CD4-positive, alpha-beta T cell (primary cell): ENCODE data around the gene ME1. TPM values are rescaled to one million over a fixed set of nuclear protein-coding genes. Genes with fewer than 3 reads are reported as not detected.

Experiments used
- ATAC-seq: fragments of 200-7000 bp; cut with Tn5 transposase; one replicate; pipeline ENCODE4 v1.10.0; 2022; ENCODE audit warnings: mild to moderate bottlenecking; ENCODE audit not compliant: poor library complexity
- CTCF ChIA-PET: fragments of 350-600 bp; sonication (Branson Sonifier 250); formaldehyde crosslinking; loops from one replicate; lab custom pipeline; 2021; ENCODE audit warnings: antibody characterized with exemption, inconsistent platforms; lab: Charles Lee
- POLR2A ChIA-PET: fragments of 350-600 bp; sonication (Branson Sonifier 250); formaldehyde crosslinking; loops from one replicate; lab custom pipeline; 2021; ENCODE audit warnings: antibody characterized with exemption, inconsistent platforms; lab: Charles Lee
- DNase-seq, 14 experiments: peaks; one replicate each; pipeline ENCODE4 v3.0.0-alpha.2; 2013 to 2020; ENCODE audit warnings: mixed read lengths in 2 of 14
- H3K27ac ChIP-seq, 2 donors: one replicate each; pipeline versions ENCODE4 v1.5.1 to v1.7.0; 2013; ENCODE audit warnings: low read length in 2 of 2, low read depth in 1 of 2, mild to moderate bottlenecking in 1 of 2
- H3K27me3 ChIP-seq, 2 experiments: 1 replicate in 1 of 2; 2 replicates in 1 of 2; pipeline versions ENCODE4 v1.6.1 to v1.7.0; 2013; ENCODE audit warnings: low read length in 2 of 2, control low read depth in 1 of 2, mild to moderate bottlenecking in 1 of 2, moderate library complexity in 1 of 2; ENCODE audit not compliant: insufficient read depth in 2 of 2, control insufficient read depth in 1 of 2
- H3K36me3 ChIP-seq: one replicate; pipeline ENCODE4 v1.6.1; 2013; ENCODE audit warnings: low read length, control low read depth; ENCODE audit not compliant: insufficient read depth
- H3K4me1 ChIP-seq: one replicate; pipeline ENCODE4 v1.6.1; 2013; ENCODE audit warnings: low read length, control low read depth; ENCODE audit not compliant: insufficient read depth
- H3K4me3 ChIP-seq: one replicate; pipeline ENCODE4 v1.5.1; 2013; ENCODE audit warnings: mild to moderate bottlenecking, low read length, moderate library complexity
- H3K9me3 ChIP-seq, 2 experiments: 1 replicate in 1 of 2; 2 replicates in 1 of 2; pipeline versions ENCODE4 v1.6.1 to v1.7.0; 2013; ENCODE audit warnings: low read length in 2 of 2, mild to moderate bottlenecking in 2 of 2, control low read depth in 1 of 2, moderate library complexity in 1 of 2; ENCODE audit not compliant: control insufficient read depth in 1 of 2, insufficient read depth in 1 of 2
- H3K27ac Mint-ChIP-seq: one replicate; pipeline ENCODE4 v1.8.0; 2020; ENCODE audit warnings: mixed read lengths
- H3K27me3 Mint-ChIP-seq: one replicate; pipeline ENCODE4 v1.8.0; 2021; ENCODE audit warnings: mixed read lengths
- H3K36me3 Mint-ChIP-seq: one replicate; pipeline ENCODE4 v1.8.0; 2021; ENCODE audit warnings: low read depth, mixed read lengths
- H3K4me1 Mint-ChIP-seq: one replicate; pipeline ENCODE4 v1.8.0; 2021; ENCODE audit warnings: low read depth, mixed read lengths
- H3K4me3 Mint-ChIP-seq: one replicate; pipeline ENCODE4 v1.8.0; 2020; ENCODE audit warnings: mild to moderate bottlenecking, mixed read lengths
- H3K9me3 Mint-ChIP-seq: one replicate; pipeline ENCODE4 v1.8.0; 2020; ENCODE audit warnings: mixed read lengths
- intact Hi-C, 2 experiments: fragments of 100-400 bp; cut with DNase I in 1 of 2; cut with micrococcal nuclease in 1 of 2; formaldehyde crosslinking; loops; one replicate each; pipeline versions ENCODE4 v1.15.1 to v1.9.0; 2023 to 2025; cut with DNase I, micrococcal nuclease
- total RNA-seq, 174 experiments: library from RNA in 2 of 174; stranded (reverse) in 2 of 174; gene quantifications; one replicate each; pipeline ENCODE4 v1.2.3 and lab custom pipeline; 2021 to 2026
- TF ChIP-seq, protein P1 (sequence below): fragments of 200-600 bp; IDR thresholded peaks from one replicate; pipeline ENCODE4 v1.8.0; 2022; ENCODE audit warnings: antibody characterized with exemption, mild to moderate bottlenecking

ME1 gene
- total RNA-seq, 2 experiments from 2014 or later: not detected

DNA sequence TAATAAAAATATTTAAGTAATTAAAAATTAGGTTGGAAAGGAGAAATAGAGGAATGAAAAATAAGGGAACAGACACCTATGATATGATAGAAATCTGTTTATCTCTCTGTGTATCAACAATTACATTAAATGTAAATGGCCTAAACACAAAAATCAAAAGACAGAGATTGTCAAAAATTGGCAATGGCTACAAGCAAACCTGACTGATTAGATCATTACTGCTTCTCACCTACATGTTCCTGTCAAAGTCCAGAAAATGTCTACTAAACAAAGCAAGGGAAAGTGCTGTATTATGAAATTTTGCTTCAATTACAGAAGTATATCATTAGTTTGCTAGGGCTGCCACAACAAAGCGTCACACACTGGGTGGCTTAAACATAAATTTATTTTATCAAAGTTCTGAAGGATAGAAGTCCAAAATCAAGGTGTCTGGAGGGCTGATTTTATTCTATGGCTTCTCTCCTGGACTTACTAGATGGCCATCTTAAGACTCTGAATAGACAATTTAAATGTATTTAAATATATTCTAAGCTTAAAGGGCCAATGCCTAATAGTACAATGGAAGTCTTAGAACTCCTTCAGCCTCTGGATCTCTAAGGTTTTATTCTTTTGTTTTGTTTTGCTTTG is 6.3 kb downstream of the ME1 start:
- no peak for DNase-seq
- TF ChIP-seq, protein P1, sequence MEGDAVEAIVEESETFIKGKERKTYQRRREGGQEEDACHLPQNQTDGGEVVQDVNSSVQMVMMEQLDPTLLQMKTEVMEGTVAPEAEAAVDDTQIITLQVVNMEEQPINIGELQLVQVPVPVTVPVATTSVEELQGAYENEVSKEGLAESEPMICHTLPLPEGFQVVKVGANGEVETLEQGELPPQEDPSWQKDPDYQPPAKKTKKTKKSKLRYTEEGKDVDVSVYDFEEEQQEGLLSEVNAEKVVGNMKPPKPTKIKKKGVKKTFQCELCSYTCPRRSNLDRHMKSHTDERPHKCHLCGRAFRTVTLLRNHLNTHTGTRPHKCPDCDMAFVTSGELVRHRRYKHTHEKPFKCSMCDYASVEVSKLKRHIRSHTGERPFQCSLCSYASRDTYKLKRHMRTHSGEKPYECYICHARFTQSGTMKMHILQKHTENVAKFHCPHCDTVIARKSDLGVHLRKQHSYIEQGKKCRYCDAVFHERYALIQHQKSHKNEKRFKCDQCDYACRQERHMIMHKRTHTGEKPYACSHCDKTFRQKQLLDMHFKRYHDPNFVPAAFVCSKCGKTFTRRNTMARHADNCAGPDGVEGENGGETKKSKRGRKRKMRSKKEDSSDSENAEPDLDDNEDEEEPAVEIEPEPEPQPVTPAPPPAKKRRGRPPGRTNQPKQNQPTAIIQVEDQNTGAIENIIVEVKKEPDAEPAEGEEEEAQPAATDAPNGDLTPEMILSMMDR: no peak
- H3K27me3 ChIP-seq: peaks cover 0 to 4% of the 10 kb centered on the region in 2 experiments
- H3K27ac ChIP-seq: no peak overlapping the region
- intact Hi-C loops: no loop called here
- H3K4me1 Mint-ChIP-seq: no peaks in the 10 kb centered on the region
- ChIA-PET CTCF (no interaction called here), POLR2A (no interaction called here)
- H3K27ac Mint-ChIP-seq: no peak overlapping the region
- ATAC-seq: no peak
- no peaks in the 10 kb centered on the region for H3K36me3 ChIP-seq
- H3K27me3 Mint-ChIP-seq: peaks cover 24% of the 10 kb centered on the region
- peaks cover 0 to 4% of the 10 kb centered on the region in 2 experiments for H3K9me3 ChIP-seq
- peaks cover 8% of the 10 kb centered on the region for H3K9me3 Mint-ChIP-seq
- no peak overlapping the region for H3K4me3 ChIP-seq
- H3K4me1 ChIP-seq: no peaks in the 10 kb centered on the region
- no peak overlapping the region for H3K4me3 Mint-ChIP-seq
- H3K36me3 Mint-ChIP-seq: no peaks in the 10 kb centered on the region

DNA sequence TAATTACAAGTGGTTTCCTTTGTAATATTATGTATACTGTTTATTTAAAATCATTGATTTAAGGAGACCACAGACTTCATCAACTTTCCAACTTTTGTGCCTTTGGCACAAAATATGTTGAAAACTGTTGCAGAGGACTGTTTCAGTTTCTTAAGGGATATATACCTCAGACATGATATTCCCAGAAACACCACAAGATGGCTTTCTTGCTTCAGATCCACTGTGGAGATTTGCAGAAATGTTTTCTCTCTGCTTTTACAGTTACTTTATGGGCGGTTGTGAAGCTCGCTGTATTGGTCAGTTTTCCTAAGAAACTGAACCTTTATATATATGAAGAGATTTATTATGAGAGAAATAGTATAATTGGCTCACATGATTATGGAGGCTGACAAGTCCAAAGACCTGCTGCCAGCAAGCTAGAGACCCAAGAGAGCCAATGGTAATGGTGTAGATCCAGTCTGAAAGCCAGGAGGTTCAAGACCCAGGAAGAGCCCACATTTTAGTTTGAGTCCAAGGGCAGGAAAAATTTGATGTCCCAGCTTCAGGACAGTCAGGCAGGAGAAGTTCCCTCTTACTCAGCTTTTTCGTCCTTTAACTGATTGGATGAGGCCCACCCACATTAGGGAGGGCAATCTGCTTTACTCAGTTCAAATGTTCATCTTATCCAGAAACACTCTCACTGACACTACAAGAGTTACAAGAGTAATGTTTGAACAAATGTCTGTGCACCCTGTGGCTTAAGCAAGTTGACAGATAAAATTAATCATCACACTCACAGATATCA is 12.8 kb downstream of the ME1 start:
- Histone ChIP-seq H3K9me3 (no peaks in the 10 kb centered on the region), H3K4me3 (no peak overlapping the region), H3K36me3 (no peaks in the 10 kb centered on the region), H3K27ac (no peak overlapping the region), H3K27me3 (no peaks in the 10 kb centered on the region), H3K4me1 (no peaks in the 10 kb centered on the region)
- DNase-seq (peak in 2 of 14 experiments; percentile 13 to 16), ATAC-seq (no peak)
- ChIA-PET CTCF (no interaction called here), POLR2A (no interaction called here)
- Mint-ChIP-seq H3K9me3 (peaks cover 10% of the 10 kb centered on the region), H3K4me1 (no peaks in the 10 kb centered on the region), H3K27ac (no peak overlapping the region), H3K27me3 (no peaks in the 10 kb centered on the region), H3K36me3 (no peaks in the 10 kb centered on the region), H3K4me3 (no peak overlapping the region)
- TF ChIP-seq, protein P1: no peak
- intact Hi-C loops: no loop called here

DNA sequence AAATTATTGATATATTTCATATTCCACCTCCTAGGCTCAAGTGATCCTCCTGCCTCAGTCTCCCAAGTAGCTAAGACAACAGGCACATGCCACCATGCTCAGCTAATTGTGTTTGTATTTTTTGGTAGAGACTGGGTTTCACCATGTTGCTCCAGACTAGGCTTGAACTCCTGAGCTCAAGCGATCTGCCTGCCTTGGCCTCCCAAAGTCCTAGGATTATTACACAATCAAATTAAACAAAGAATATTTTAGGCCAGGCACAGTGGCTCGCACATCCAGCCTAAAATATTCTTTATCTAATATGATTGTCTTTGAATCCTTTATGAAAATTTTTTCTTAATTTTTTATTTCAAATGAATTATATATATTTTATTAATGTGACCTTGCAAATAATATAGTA is 17.8 kb downstream of the ME1 start:
- H3K36me3 Mint-ChIP-seq: no peaks in the 10 kb centered on the region
- ATAC-seq: no peak
- H3K4me1 Mint-ChIP-seq: no peaks in the 10 kb centered on the region
- Histone ChIP-seq H3K27me3 (no peaks in the 10 kb centered on the region), H3K27ac (no peak overlapping the region), H3K4me1 (no peaks in the 10 kb centered on the region), H3K9me3 (no peaks in the 10 kb centered on the region), H3K36me3 (no peaks in the 10 kb centered on the region), H3K4me3 (no peak overlapping the region)
- intact Hi-C loops: no loop called here
- no peak for DNase-seq
- TF ChIP-seq, protein P1: no peak
- no peak overlapping the region for H3K4me3 Mint-ChIP-seq
- POLR2A ChIA-PET: no interaction called here
- no peaks in the 10 kb centered on the region for H3K27me3 Mint-ChIP-seq
- no peak overlapping the region for H3K27ac Mint-ChIP-seq
- peaks cover under 1% of the 10 kb centered on the region for H3K9me3 Mint-ChIP-seq
- CTCF ChIA-PET: no interaction called here
